Endodermal cell (in vitro differentiated cells): ENCODE measurements around the gene BOD1L1. TPM values are rescaled to one million over a fixed set of nuclear protein-coding genes. Genes with fewer than 3 reads are reported as not detected.

ENCODE experiments used
- DNase-seq: peaks from one replicate; pipeline ENCODE4 v3.0.0-alpha.2; 2017
- H3K27ac ChIP-seq: 2 replicates; pipeline ENCODE4 v1.5.1; 2013; ENCODE audit warnings: mild to moderate bottlenecking, low read depth, low read length, moderate library complexity
- H3K27me3 ChIP-seq: 2 replicates; pipeline ENCODE4 v1.6.1; 2013; ENCODE audit warnings: mild to moderate bottlenecking, low read length, moderate library complexity; ENCODE audit not compliant: insufficient read depth, control insufficient read depth, poor library complexity, severe bottlenecking
- H3K36me3 ChIP-seq: 2 replicates; pipeline ENCODE4 v1.7.0; 2013; ENCODE audit warnings: mild to moderate bottlenecking, low read length, moderate library complexity; ENCODE audit not compliant: control insufficient read depth, insufficient read depth
- H3K4me1 ChIP-seq: one replicate; pipeline ENCODE4 v1.7.0; 2013; ENCODE audit warnings: low read length; ENCODE audit not compliant: control insufficient read depth, insufficient read depth
- H3K4me3 ChIP-seq: 2 replicates; pipeline ENCODE4 v1.5.1; 2013; ENCODE audit warnings: mild to moderate bottlenecking, low read length, moderate library complexity
- H3K9ac ChIP-seq: 2 replicates; pipeline ENCODE4 v1.6.1; 2013; ENCODE audit warnings: mild to moderate bottlenecking, low read length, moderate library complexity; ENCODE audit not compliant: poor library complexity, severe bottlenecking; ENCODE audit errors: extremely low read depth
- H3K9me3 ChIP-seq: 2 replicates; pipeline ENCODE4 v1.6.1; 2013; ENCODE audit warnings: mild to moderate bottlenecking, low read length, moderate library complexity; ENCODE audit not compliant: control insufficient read depth
- H3K27ac Mint-ChIP-seq: 2 replicates; pipeline ENCODE4 v1.8.0; 2020; ENCODE audit warnings: mixed read lengths
- H3K27me3 Mint-ChIP-seq: 2 replicates; pipeline ENCODE4 v1.8.0; 2021; ENCODE audit warnings: mild to moderate bottlenecking, mixed read lengths; ENCODE audit not compliant: insufficient read depth
- H3K36me3 Mint-ChIP-seq: 2 replicates; pipeline ENCODE4 v1.8.0; 2020; ENCODE audit warnings: low read depth, mixed read lengths
- H3K4me1 Mint-ChIP-seq: 2 replicates; pipeline ENCODE4 v1.8.0; 2020; ENCODE audit warnings: mixed read lengths
- H3K4me3 Mint-ChIP-seq: 2 replicates; pipeline ENCODE4 v1.8.0; 2020; ENCODE audit warnings: mild to moderate bottlenecking, moderate library complexity, mixed read lengths
- H3K9me3 Mint-ChIP-seq: 2 replicates; pipeline ENCODE4 v1.8.0; 2020; ENCODE audit warnings: mild to moderate bottlenecking, mixed read lengths
- WGBS, 2 experiments: methylation state at CpG; one replicate each; pipeline versions ENCODE4 v1.1.5 to v1.1.7; 2013; ENCODE audit warnings: missing lambda C conversion rate in 2 of 2, mixed read lengths in 1 of 2; ENCODE audit not compliant: insufficient coverage in 1 of 2, insufficient read length in 1 of 2; 5-methylcytosine and 5-hydroxymethylcytosine counted together
- total RNA-seq, 2 donors: library from RNA; stranded (reverse); fragmentation: NEBNext Ultra II Directional in 1 of 2; extraction: Animal tissue kit (Norgen Biotek cat#: 25700) in 1 of 2; gene quantifications; 2 replicates in 1 of 2; 3 replicates in 1 of 2; pipeline ENCODE4 v1.2.1, GENCODE V29; 2021
- TF ChIP-seq, protein P1 (sequence below): fragments of 200-600 bp; sonication (generic); conservative IDR thresholded peaks from 2 replicates; pipeline ENCODE4 v1.5.0; 2021; ENCODE audit warnings: antibody characterized with exemption, mild to moderate bottlenecking

BOD1L1 gene
- total RNA-seq, 2 donors from 2014 or later: 42.5 to 46.3 TPM

GRCh38 chr4:13546142-13546940, 81.2 kb downstream of the BOD1L1 start:
- WGBS, 2 experiments: 19 to 35% methylated on average over 9 to 18 of the region's 18 CpGs
- no peaks in the 10 kb centered on the region for H3K9me3 ChIP-seq
- peak overlapping the region; percentile 73 for H3K4me3 ChIP-seq
- Mint-ChIP-seq H3K4me1 (peaks cover 15% of the 10 kb centered on the region), H3K36me3 (no peaks in the 10 kb centered on the region), H3K27me3 (peaks cover 88% of the 10 kb centered on the region), H3K4me3 (peak overlapping the region; percentile 63), H3K9me3 (peaks cover 12% of the 10 kb centered on the region), H3K27ac (no peak overlapping the region)
- no peaks in the 10 kb centered on the region for H3K4me1 ChIP-seq
- H3K27me3 ChIP-seq: peaks cover 84% of the 10 kb centered on the region
- H3K27ac ChIP-seq: no peak overlapping the region
- H3K9ac ChIP-seq: no peak overlapping the region
- peak; percentile 58 for DNase-seq
- TF ChIP-seq, protein P1, sequence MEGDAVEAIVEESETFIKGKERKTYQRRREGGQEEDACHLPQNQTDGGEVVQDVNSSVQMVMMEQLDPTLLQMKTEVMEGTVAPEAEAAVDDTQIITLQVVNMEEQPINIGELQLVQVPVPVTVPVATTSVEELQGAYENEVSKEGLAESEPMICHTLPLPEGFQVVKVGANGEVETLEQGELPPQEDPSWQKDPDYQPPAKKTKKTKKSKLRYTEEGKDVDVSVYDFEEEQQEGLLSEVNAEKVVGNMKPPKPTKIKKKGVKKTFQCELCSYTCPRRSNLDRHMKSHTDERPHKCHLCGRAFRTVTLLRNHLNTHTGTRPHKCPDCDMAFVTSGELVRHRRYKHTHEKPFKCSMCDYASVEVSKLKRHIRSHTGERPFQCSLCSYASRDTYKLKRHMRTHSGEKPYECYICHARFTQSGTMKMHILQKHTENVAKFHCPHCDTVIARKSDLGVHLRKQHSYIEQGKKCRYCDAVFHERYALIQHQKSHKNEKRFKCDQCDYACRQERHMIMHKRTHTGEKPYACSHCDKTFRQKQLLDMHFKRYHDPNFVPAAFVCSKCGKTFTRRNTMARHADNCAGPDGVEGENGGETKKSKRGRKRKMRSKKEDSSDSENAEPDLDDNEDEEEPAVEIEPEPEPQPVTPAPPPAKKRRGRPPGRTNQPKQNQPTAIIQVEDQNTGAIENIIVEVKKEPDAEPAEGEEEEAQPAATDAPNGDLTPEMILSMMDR: no peak
- H3K36me3 ChIP-seq: no peaks in the 10 kb centered on the region

GRCh38 chr4:13545394-13545808, 82.1 kb downstream of the BOD1L1 start:
- no peak for DNase-seq
- peak overlapping the region; percentile 69 for H3K4me3 Mint-ChIP-seq
- Histone ChIP-seq H3K27ac (no peak overlapping the region), H3K4me1 (no peaks in the 10 kb centered on the region), H3K9ac (no peak overlapping the region), H3K36me3 (no peaks in the 10 kb centered on the region), H3K27me3 (peaks cover 92% of the 10 kb centered on the region), H3K9me3 (no peaks in the 10 kb centered on the region), H3K4me3 (peak overlapping the region; percentile 81)
- TF ChIP-seq, protein P1: no peak
- peaks cover 15% of the 10 kb centered on the region for H3K4me1 Mint-ChIP-seq
- H3K36me3 Mint-ChIP-seq: no peaks in the 10 kb centered on the region
- H3K9me3 Mint-ChIP-seq: peaks cover 6% of the 10 kb centered on the region
- 28 to 46% methylated on average over 3 to 8 of the region's 8 CpGs for WGBS, 2 experiments
- no peak overlapping the region for H3K27ac Mint-ChIP-seq
- H3K27me3 Mint-ChIP-seq: peaks cover 89% of the 10 kb centered on the region

DNA sequence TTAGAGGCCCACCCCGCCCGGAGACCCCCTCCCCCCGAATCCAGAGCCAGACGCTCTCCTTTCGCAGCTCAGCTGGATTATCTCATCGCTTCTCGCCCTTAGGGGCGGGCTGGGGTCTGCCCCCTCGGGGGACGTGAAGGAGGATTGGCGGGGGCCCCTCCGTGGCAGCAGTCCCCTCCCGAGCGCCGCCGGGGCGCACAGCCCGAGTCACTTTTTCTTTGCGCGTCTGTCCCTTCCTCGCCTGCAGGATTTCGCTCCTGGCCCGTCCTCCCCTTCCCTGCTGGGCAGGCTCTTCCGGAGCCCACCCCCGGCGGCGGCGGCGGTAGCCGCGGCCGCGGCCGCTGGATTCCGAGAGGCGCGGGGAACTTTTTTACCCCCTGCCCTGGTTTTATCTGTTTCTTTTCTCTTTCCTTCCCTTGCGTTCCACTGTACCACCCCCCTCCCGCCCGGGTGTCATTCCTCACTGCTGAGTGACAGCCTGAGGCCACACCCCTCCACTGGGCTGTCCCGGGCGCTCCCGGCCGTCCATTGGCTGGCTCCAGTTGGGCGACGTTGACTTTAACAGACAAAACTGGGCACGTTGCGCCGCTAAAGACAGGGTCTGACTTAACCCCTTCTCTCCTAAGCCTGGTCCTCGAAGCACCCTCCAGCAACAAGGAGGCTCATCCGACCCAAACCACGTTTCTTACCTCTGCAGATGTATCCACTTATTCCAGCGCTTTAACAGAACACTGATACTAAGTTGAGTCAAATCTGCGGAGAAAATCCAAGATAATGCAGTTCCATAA, 82.7 kb downstream of the BOD1L1 start:
- no peak overlapping the region for H3K9ac ChIP-seq
- H3K4me3 Mint-ChIP-seq: peak overlapping the region; percentile 69
- peak overlapping the region; percentile 32 for H3K27ac Mint-ChIP-seq
- H3K4me1 ChIP-seq: no peaks in the 10 kb centered on the region
- 0 to 2% methylated on average over 9 to 54 of the region's 54 CpGs for WGBS, 2 experiments
- no peaks in the 10 kb centered on the region for H3K9me3 ChIP-seq
- H3K36me3 Mint-ChIP-seq: no peaks in the 10 kb centered on the region
- TF ChIP-seq, protein P1: no peak
- DNase-seq: peak; percentile 98
- peaks cover 6% of the 10 kb centered on the region for H3K9me3 Mint-ChIP-seq
- no peaks in the 10 kb centered on the region for H3K36me3 ChIP-seq
- peak overlapping the region; percentile 51 for H3K27ac ChIP-seq
- H3K4me1 Mint-ChIP-seq: peaks cover 15% of the 10 kb centered on the region
- H3K4me3 ChIP-seq: peak overlapping the region; percentile 81
- peaks cover 92% of the 10 kb centered on the region for H3K27me3 ChIP-seq
- peaks cover 89% of the 10 kb centered on the region for H3K27me3 Mint-ChIP-seq
